Nephron progenitor cell (in vitro differentiated cells): ENCODE measurements around the gene PNCK.
A peak's percentile ranks its signal among the peaks of the same experiment; 100 is the strongest.

ENCODE experiments used
- DNase-seq: peaks from one replicate; pipeline ENCODE4 v3.0.0; 2021
- H3K27ac Mint-ChIP-seq: 2 replicates; pipeline ENCODE4 v1.8.0; 2021; ENCODE audit warnings: mild to moderate bottlenecking, moderate library complexity, mixed read lengths
- H3K27me3 Mint-ChIP-seq: 2 replicates; pipeline ENCODE4 v1.8.0; 2021; ENCODE audit warnings: mild to moderate bottlenecking, low read depth, mixed read lengths; ENCODE audit not compliant: poor library complexity
- H3K36me3 Mint-ChIP-seq: 2 replicates; pipeline ENCODE4 v1.8.0; 2021; ENCODE audit warnings: low read depth, mixed read lengths
- H3K4me1 Mint-ChIP-seq: 2 replicates; pipeline ENCODE4 v1.8.0; 2021; ENCODE audit warnings: mixed read lengths
- H3K4me3 Mint-ChIP-seq: 2 replicates; pipeline ENCODE4 v1.8.0; 2021; ENCODE audit warnings: mild to moderate bottlenecking, moderate library complexity, mixed read lengths
- H3K9me3 Mint-ChIP-seq: 2 replicates; pipeline ENCODE4 v1.8.0; 2021; ENCODE audit warnings: mild to moderate bottlenecking, moderate library complexity, mixed read lengths
- CTCF ChIP-seq: fragments of 200-600 bp; sonication (generic); IDR thresholded peaks from 2 replicates; pipeline ENCODE4 v1.5.0; 2021; ENCODE audit warnings: antibody characterized with exemption

The PNCK gene

GRCh38 chrX:153642655-153643430 lies 30.8 kb downstream of the PNCK start:
- no peak for TF ChIP-seq CTCF

GRCh38 chrX:153642051-153642654 lies 31.5 kb downstream of the PNCK start:
- Mint-ChIP-seq H3K27me3 (peaks cover 44% of the 10 kb centered on the region), H3K36me3 (no peaks in the 10 kb centered on the region), H3K4me1 (peaks cover 26% of the 10 kb centered on the region), H3K27ac (no peak overlapping the region), H3K9me3 (peaks cover 29% of the 10 kb centered on the region), H3K4me3 (no peak overlapping the region)
- TF ChIP-seq CTCF, result no peak
- peak; percentile 64 for DNase-seq

More at GRCh38 chrX:153642655-153643430, 30.8 kb downstream of the PNCK start:
- Mint-ChIP-seq H3K4me1 (peaks cover 22% of the 10 kb centered on the region), H3K27me3 (peaks cover 48% of the 10 kb centered on the region), H3K4me3 (peak overlapping the region; percentile 70), H3K36me3 (no peaks in the 10 kb centered on the region), H3K9me3 (peaks cover 24% of the 10 kb centered on the region), H3K27ac (no peak overlapping the region)
- no peak for DNase-seq

GRCh38 chrX:153641627-153642026 lies 32.0 kb downstream of the PNCK start:
- DNase-seq, result no peak
- H3K27me3 Mint-ChIP-seq, result peaks cover 44% of the 10 kb centered on the region
- H3K4me3 Mint-ChIP-seq, result peak overlapping the region; percentile 45
- H3K9me3 Mint-ChIP-seq, result peaks cover 29% of the 10 kb centered on the region
- TF ChIP-seq CTCF, result no peak
- H3K4me1 Mint-ChIP-seq, result peaks cover 26% of the 10 kb centered on the region
- H3K27ac Mint-ChIP-seq, result no peak overlapping the region
- no peaks in the 10 kb centered on the region for H3K36me3 Mint-ChIP-seq

- no peak for DNase-seq
- Mint-ChIP-seq H3K4me3 (no peak overlapping the region), H3K36me3 (no peaks in the 10 kb centered on the region), H3K27ac (no peak overlapping the region), H3K4me1 (peaks cover 21% of the 10 kb centered on the region), H3K9me3 (peaks cover 28% of the 10 kb centered on the region), H3K27me3 (peaks cover 39% of the 10 kb centered on the region)
- no peak for TF ChIP-seq CTCF
These were observed 32.7 kb downstream of the PNCK start for GRCh38 chrX:153640736-153641575.

- Mint-ChIP-seq H3K27ac (no peak overlapping the region), H3K27me3 (peaks cover 35% of the 10 kb centered on the region), H3K4me3 (no peak overlapping the region), H3K9me3 (peaks cover 26% of the 10 kb centered on the region), H3K4me1 (peaks cover 21% of the 10 kb centered on the region), H3K36me3 (no peaks in the 10 kb centered on the region)
- DNase-seq, result no peak
- TF ChIP-seq CTCF, result no peak
These were observed 33.4 kb downstream of the PNCK start for GRCh38 chrX:153640045-153640686.
